Left ventricle myocardium inferior (tissue), 1 donor: ENCODE results near the gene HMGXB3. TPM values are rescaled to one million over a fixed set of nuclear protein-coding genes. Genes with fewer than 3 reads are reported as not detected.

Source experiments
- DNase-seq: peaks from one replicate; pipeline ENCODE4 v3.0.0-alpha.2; 2020
- H3K27ac ChIP-seq: fragments of 200-600 bp; replicated peaks from 2 replicates; pipeline ENCODE4 v1.8.0; 2021
- H3K27me3 ChIP-seq: fragments of 200-600 bp; 2 replicates; pipeline ENCODE4 v1.8.0; 2021; ENCODE audit warnings: low read depth
- H3K36me3 ChIP-seq: fragments of 200-600 bp; 2 replicates; pipeline ENCODE4 v1.8.0; 2021
- H3K4me1 ChIP-seq: fragments of 200-600 bp; 2 replicates; pipeline ENCODE4 v1.8.0; 2021
- H3K4me3 ChIP-seq: fragments of 200-600 bp; 2 replicates; pipeline ENCODE4 v1.8.0; 2021; ENCODE audit warnings: mild to moderate bottlenecking, moderate library complexity
- H3K9me3 ChIP-seq: fragments of 200-600 bp; replicated peaks from 2 replicates; pipeline ENCODE4 v1.8.0; 2021
- intact Hi-C: fragments of 100-400 bp; cut with micrococcal nuclease; formaldehyde crosslinking; loops from one replicate; pipeline ENCODE4 v1.11.0; 2022
- total RNA-seq: library from RNA; stranded (reverse); fragmentation: NEBNext Ultra II Directional; extraction: Animal tissue kit (Norgen Biotek cat#: 25700); gene quantifications from one replicate; pipeline ENCODE4 v1.2.1, GENCODE V29; 2021
- TF ChIP-seq, protein P1 (sequence below): fragments of 200-600 bp; IDR thresholded peaks from 2 replicates; pipeline ENCODE4 v1.8.0; 2021; ENCODE audit warnings: antibody characterized with exemption, mild to moderate bottlenecking, borderline replicate concordance
- donor health status: DM: no; HTN: yes; CAD: no; lungs with severe emphysema.

HMGXB3 gene
- total RNA-seq, 1 donor from 2014 or later, result 14.7 TPM

DNA sequence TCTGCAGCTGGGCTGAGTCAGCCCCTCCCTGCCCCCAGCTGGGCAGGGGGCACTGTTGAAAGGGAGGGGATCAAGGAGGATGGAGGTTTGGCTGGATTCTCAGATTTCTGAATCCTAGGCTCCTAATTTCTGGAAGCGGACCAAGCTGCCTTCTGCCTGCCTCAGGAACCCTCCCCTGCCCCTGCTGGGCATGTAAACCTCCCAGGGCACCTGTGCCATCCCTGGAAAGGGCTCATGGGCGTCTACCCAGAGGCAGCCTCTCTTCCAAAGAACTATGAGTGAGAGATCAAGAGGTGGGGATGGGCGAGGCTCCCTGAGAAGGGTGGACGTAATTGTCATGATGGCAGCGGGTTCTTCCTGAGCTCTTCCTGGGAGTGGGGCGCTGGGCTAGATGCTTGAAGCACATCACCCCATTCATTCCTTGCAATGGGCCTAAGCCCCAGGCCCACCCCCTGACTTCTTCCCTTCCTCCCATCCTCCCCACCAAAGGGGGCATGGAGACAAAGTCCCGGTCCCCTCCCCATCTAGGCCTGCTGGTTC lies 64.2 kb downstream of the HMGXB3 start:
- H3K36me3 ChIP-seq, result no peaks in the 10 kb centered on the region
- DNase-seq, result no peak
- peak overlapping the region; percentile 30 for H3K27ac ChIP-seq

DNA sequence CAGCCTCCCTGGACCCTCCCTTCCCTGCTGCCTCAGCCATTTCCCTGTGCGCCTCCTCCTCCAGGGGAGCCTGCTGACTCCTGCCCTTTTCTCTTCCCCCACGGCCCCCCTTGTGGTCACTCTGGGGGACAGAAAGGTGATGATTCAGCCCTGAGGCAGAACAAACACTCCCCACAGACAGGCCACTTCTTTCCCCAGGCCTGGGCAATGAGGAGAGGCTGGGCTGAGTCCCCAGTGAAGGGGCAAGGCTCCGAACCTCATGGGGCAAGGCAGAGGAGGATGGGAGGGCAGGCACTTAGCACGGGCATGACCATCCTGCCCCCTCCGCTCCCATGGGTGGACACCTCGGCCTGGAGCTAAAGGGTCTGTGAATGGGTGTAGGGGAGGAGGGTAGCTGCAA lies 64.8 kb downstream of the HMGXB3 start:
- Histone ChIP-seq H3K9me3 (no peaks in the 10 kb centered on the region), H3K36me3 (no peaks in the 10 kb centered on the region), H3K27ac (peak overlapping the region; percentile 54), H3K27me3 (peaks cover 4% of the 10 kb centered on the region), H3K4me1 (no peaks in the 10 kb centered on the region), H3K4me3 (no peak overlapping the region)
- intact Hi-C loops, result no loop called here
- peak; percentile 44 for DNase-seq
- TF ChIP-seq, protein P1, sequence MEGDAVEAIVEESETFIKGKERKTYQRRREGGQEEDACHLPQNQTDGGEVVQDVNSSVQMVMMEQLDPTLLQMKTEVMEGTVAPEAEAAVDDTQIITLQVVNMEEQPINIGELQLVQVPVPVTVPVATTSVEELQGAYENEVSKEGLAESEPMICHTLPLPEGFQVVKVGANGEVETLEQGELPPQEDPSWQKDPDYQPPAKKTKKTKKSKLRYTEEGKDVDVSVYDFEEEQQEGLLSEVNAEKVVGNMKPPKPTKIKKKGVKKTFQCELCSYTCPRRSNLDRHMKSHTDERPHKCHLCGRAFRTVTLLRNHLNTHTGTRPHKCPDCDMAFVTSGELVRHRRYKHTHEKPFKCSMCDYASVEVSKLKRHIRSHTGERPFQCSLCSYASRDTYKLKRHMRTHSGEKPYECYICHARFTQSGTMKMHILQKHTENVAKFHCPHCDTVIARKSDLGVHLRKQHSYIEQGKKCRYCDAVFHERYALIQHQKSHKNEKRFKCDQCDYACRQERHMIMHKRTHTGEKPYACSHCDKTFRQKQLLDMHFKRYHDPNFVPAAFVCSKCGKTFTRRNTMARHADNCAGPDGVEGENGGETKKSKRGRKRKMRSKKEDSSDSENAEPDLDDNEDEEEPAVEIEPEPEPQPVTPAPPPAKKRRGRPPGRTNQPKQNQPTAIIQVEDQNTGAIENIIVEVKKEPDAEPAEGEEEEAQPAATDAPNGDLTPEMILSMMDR, result no peak

More for the DNA sequence above, 64.2 kb downstream of the HMGXB3 start:
- Histone ChIP-seq H3K27me3 (peaks cover 4% of the 10 kb centered on the region), H3K4me3 (no peak overlapping the region), H3K9me3 (no peaks in the 10 kb centered on the region), H3K4me1 (no peaks in the 10 kb centered on the region)
- TF ChIP-seq, protein P1, result no peak
- intact Hi-C loops, result no loop called here

- TF ChIP-seq, protein P1, result no peak
- no peak for DNase-seq
- no peaks in the 10 kb centered on the region for H3K4me1 ChIP-seq
- H3K27ac ChIP-seq, result peak overlapping the region; percentile 54
- H3K36me3 ChIP-seq, result no peaks in the 10 kb centered on the region
- no peaks in the 10 kb centered on the region for H3K9me3 ChIP-seq
- H3K4me3 ChIP-seq, result no peak overlapping the region
- intact Hi-C loops, result no loop called here
- peaks cover 4% of the 10 kb centered on the region for H3K27me3 ChIP-seq
Observed at GRCh38 chr5:150065886-150066285, 65.3 kb downstream of the HMGXB3 start.

DNA sequence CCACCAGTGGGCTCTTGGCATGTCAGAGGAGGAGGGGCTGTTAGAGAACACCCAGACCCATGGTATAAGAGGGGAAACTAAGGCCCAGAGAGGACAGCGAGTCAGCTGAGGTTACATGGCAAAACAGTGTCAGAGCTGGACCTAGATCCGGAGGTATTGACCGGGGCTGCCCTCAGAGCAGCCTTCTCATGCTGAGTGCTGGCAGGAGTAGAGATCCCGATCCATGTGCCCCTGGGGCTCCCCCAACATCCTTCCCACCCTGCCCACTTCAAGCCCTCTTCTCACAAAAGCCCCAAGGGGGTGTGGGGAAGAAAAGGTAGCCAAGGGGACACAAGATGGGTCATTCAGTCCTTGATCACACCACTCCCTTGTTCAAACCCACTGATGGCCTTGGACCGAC lies 65.9 kb downstream of the HMGXB3 start:
- no peak for DNase-seq
- H3K27ac ChIP-seq, result no peak overlapping the region
- H3K27me3 ChIP-seq, result peaks cover 4% of the 10 kb centered on the region
- H3K4me3 ChIP-seq, result no peak overlapping the region
- H3K4me1 ChIP-seq, result no peaks in the 10 kb centered on the region
- no peaks in the 10 kb centered on the region for H3K36me3 ChIP-seq
- intact Hi-C loops, result no loop called here
- no peaks in the 10 kb centered on the region for H3K9me3 ChIP-seq
- TF ChIP-seq, protein P1, result no peak

- Histone ChIP-seq H3K4me1 (no peaks in the 10 kb centered on the region), H3K36me3 (no peaks in the 10 kb centered on the region), H3K27me3 (peaks cover 4% of the 10 kb centered on the region), H3K27ac (no peak overlapping the region), H3K4me3 (no peak overlapping the region), H3K9me3 (no peaks in the 10 kb centered on the region)
- intact Hi-C loops, result no loop called here
- DNase-seq, result no peak
- TF ChIP-seq, protein P1, result no peak
Observed at GRCh38 chr5:150066901-150067396, 66.4 kb downstream of the HMGXB3 start.
